T-cell (primary cell): Measurements from ENCODE around the gene COL8A1. TPM values are rescaled to one million over a fixed set of nuclear protein-coding genes. Genes with fewer than 3 reads are reported as not detected.

Source experiments
- ATAC-seq, 4 experiments: fragments of 200-7000 bp in 3 of 4; fragments of 150-1000 bp in 1 of 4; cut with Tn5 transposase; replicated peaks in 1 of 4; 1 replicate in 3 of 4; 2 replicates in 1 of 4; pipeline ENCODE4 v1.10.0; 2021; ENCODE audit warnings: moderate library complexity in 3 of 4, mild to moderate bottlenecking in 2 of 4, moderate number of reproducible peaks in 1 of 4
- CTCF ChIA-PET, 2 donors: fragments of 300-600 bp; sonication (Branson Sonifier 250); formaldehyde crosslinking; loops; one replicate each; lab custom pipeline; 2022; ENCODE audit warnings: antibody characterized with exemption in 2 of 2; lab: Charles Lee
- POLR2A ChIA-PET, 2 donors: fragments of 300-600 bp; sonication (Branson Sonifier 250); formaldehyde crosslinking; loops; one replicate each; lab custom pipeline; 2022; ENCODE audit warnings: antibody characterized with exemption in 2 of 2; lab: Charles Lee
- DNase-seq, 35 experiments: peaks; one replicate each; pipeline versions ENCODE4 v3.0.0 to v3.0.0-alpha.2; 2013 to 2023
- H3K27ac ChIP-seq: one replicate; pipeline ENCODE4 v1.5.1; 2013; ENCODE audit warnings: low read length
- H3K27me3 ChIP-seq, 2 experiments: replicated peaks in 1 of 2; 1 replicate in 1 of 2; 2 replicates in 1 of 2; pipeline versions ENCODE4 v1.6.1 to v1.7.0; 2013; ENCODE audit warnings: low read length in 1 of 2, mixed read lengths in 1 of 2; ENCODE audit not compliant: control insufficient read depth in 2 of 2, insufficient read depth in 2 of 2; ENCODE audit errors: extremely low read depth in 1 of 2
- H3K36me3 ChIP-seq, 2 donors: 1 replicate in 1 of 2; 2 replicates in 1 of 2; pipeline versions ENCODE4 v1.6.1 to v1.7.0; 2013; ENCODE audit warnings: low read length in 1 of 2; ENCODE audit not compliant: control insufficient read depth in 2 of 2, insufficient read depth in 1 of 2; ENCODE audit errors: extremely low read depth in 1 of 2
- H3K4me1 ChIP-seq, 2 experiments: 1 replicate in 1 of 2; 2 replicates in 1 of 2; pipeline versions ENCODE4 v1.6.1 to v1.7.0; 2013; ENCODE audit warnings: low read length in 2 of 2, mixed read lengths in 1 of 2; ENCODE audit not compliant: insufficient read depth in 2 of 2, control insufficient read depth in 1 of 2; ENCODE audit errors: extremely low read depth in 1 of 2
- H3K4me3 ChIP-seq, 2 donors: 1 replicate in 1 of 2; 2 replicates in 1 of 2; pipeline versions ENCODE4 v1.5.1 to v1.7.0; 2013; ENCODE audit warnings: mild to moderate bottlenecking in 2 of 2, low read length in 1 of 2, moderate library complexity in 1 of 2; ENCODE audit not compliant: control insufficient read depth in 1 of 2; ENCODE audit errors: extremely low read depth in 1 of 2
- H3K9me3 ChIP-seq: 2 replicates; pipeline ENCODE4 v1.7.0; 2013
- H3K27ac Mint-ChIP-seq, 2 donors: one replicate each; pipeline ENCODE4 v1.8.0; 2020 to 2021; ENCODE audit warnings: mild to moderate bottlenecking in 2 of 2, mixed read lengths in 2 of 2
- H3K27me3 Mint-ChIP-seq, 2 donors: one replicate each; pipeline ENCODE4 v1.8.0; 2021 to 2022; ENCODE audit warnings: mixed read lengths in 2 of 2
- H3K36me3 Mint-ChIP-seq: one replicate; pipeline ENCODE4 v1.8.0; 2021; ENCODE audit warnings: mixed read lengths
- H3K4me1 Mint-ChIP-seq, 3 donors: one replicate each; pipeline ENCODE4 v1.8.0; 2020 to 2022; ENCODE audit warnings: mixed read lengths in 3 of 3, mild to moderate bottlenecking in 1 of 3
- H3K4me3 Mint-ChIP-seq, 3 donors: one replicate each; pipeline ENCODE4 v1.8.0; 2020 to 2022; ENCODE audit warnings: mild to moderate bottlenecking in 3 of 3, mixed read lengths in 3 of 3, moderate library complexity in 3 of 3
- H3K9me3 Mint-ChIP-seq, 3 donors: one replicate each; pipeline ENCODE4 v1.8.0; 2020 to 2022; ENCODE audit warnings: mixed read lengths in 3 of 3
- WGBS: methylation state at CpG from one replicate; pipeline ENCODE4 v1.1.5; 2013; ENCODE audit warnings: missing lambda C conversion rate; ENCODE audit not compliant: insufficient coverage; 5-methylcytosine and 5-hydroxymethylcytosine counted together
- total RNA-seq, 35 experiments: library from RNA in 6 of 35; stranded (reverse) in 6 of 35; fragments of 120-200 nt in 1 of 35; gene quantifications; one replicate each; pipeline versions ENCODE4 v1.2.1 to v1.2.4 and lab custom pipeline; 2013 to 2026

Gene COL8A1
- total RNA-seq, 5 donors from 2014 or later (not counting 1 experiment from before 2014, with no cell fraction given): 0.12 to 0.36 (median 0.15) TPM

DNA sequence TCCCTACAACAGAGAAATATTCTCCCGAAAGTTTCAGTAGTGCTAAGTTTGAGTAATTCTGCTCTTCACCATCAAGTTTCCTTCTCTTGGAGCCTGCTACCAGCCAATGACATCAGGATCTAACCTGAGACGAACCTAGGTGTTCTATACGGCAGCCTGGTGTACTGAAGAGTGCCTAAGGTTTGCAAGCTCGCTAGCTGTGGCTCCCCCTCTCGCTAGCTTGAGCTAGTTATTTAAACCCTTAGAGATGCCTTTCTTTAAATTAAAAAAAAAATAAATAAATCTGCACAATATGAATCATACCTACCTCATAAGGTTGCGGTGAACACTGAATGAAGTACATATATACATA, 1.4 kb upstream of the COL8A1 start:
- ChIA-PET POLR2A (interaction anchor here in 1 of 2 donors (0.6 kb wide), 1 partner anchor 42 kb away, joined by 6 read pairs; no protein-coding TSS in a partner anchor), CTCF (no interaction called here)
- H3K27ac Mint-ChIP-seq: no peak overlapping the region
- peaks cover 51 to 70% of the 10 kb centered on the region in 2 donors for H3K27me3 Mint-ChIP-seq
- no peak overlapping the region for H3K27ac ChIP-seq
- no peaks in the 10 kb centered on the region for H3K9me3 ChIP-seq
- peak overlapping the region in 1 of 3 donors; percentile 68 for H3K4me3 Mint-ChIP-seq
- H3K4me3 ChIP-seq: no peak overlapping the region
- no peaks in the 10 kb centered on the region for H3K36me3 Mint-ChIP-seq
- H3K36me3 ChIP-seq: no peaks in the 10 kb centered on the region
- H3K4me1 ChIP-seq: no peaks in the 10 kb centered on the region
- no peak for DNase-seq
- H3K4me1 Mint-ChIP-seq: peaks cover 15 to 19% (median 19%) of the 10 kb centered on the region in 3 donors
- H3K27me3 ChIP-seq: peaks cover 10 to 17% of the 10 kb centered on the region in 2 experiments
- WGBS: 18% methylated on average over 2 of the region's 6 CpGs
- ATAC-seq: no peak
- no peaks in the 10 kb centered on the region for H3K9me3 Mint-ChIP-seq

- no peak overlapping the region for H3K27ac ChIP-seq
- no peaks in the 10 kb centered on the region for H3K4me1 ChIP-seq
- 4% methylated on average over 12 of the region's 22 CpGs for WGBS
- Mint-ChIP-seq H3K27me3 (peaks cover 48 to 65% of the 10 kb centered on the region in 2 donors), H3K27ac (no peak overlapping the region), H3K9me3 (no peaks in the 10 kb centered on the region), H3K4me3 (peak overlapping the region; percentile 32 to 68 (median 52)), H3K36me3 (no peaks in the 10 kb centered on the region), H3K4me1 (peaks cover 15 to 19% (median 19%) of the 10 kb centered on the region in 3 donors)
- no peaks in the 10 kb centered on the region for H3K36me3 ChIP-seq
- no peak overlapping the region for H3K4me3 ChIP-seq
- ChIA-PET POLR2A (interaction anchor here in 1 of 2 donors (0.6 kb wide), 1 partner anchor 41 kb away, joined by 6 read pairs; no protein-coding TSS in a partner anchor), CTCF (interaction anchor here in 1 of 2 donors (0.5 to 0.6 kb wide), 2 partner anchors 17 to 116 kb away, joined by 3 to 4 read pairs; no protein-coding TSS in a partner anchor)
- DNase-seq: no peak
- peaks cover 10 to 17% of the 10 kb centered on the region in 2 experiments for H3K27me3 ChIP-seq
- H3K9me3 ChIP-seq: no peaks in the 10 kb centered on the region
- no peak for ATAC-seq
Measured at GRCh38 chr3:99637368-99638111, 854 bp upstream of the COL8A1 start.

- Histone ChIP-seq H3K27me3 (peaks cover 10 to 17% of the 10 kb centered on the region in 2 experiments), H3K9me3 (no peaks in the 10 kb centered on the region), H3K4me1 (no peaks in the 10 kb centered on the region), H3K36me3 (no peaks in the 10 kb centered on the region), H3K4me3 (no peak overlapping the region), H3K27ac (no peak overlapping the region)
- no CpG with 5 or more reads among the region's 1 CpG for WGBS
- Mint-ChIP-seq H3K27me3 (peaks cover 43 to 66% of the 10 kb centered on the region in 2 donors), H3K4me3 (no peak overlapping the region), H3K36me3 (no peaks in the 10 kb centered on the region), H3K9me3 (no peaks in the 10 kb centered on the region), H3K4me1 (peaks cover 15 to 19% (median 19%) of the 10 kb centered on the region in 3 donors), H3K27ac (no peak overlapping the region)
- POLR2A ChIA-PET: no interaction called here
- DNase-seq (no peak), ATAC-seq (no peak)
- CTCF ChIA-PET: no interaction called here
Measured at GRCh38 chr3:99639579-99639978, 1.2 kb downstream of the COL8A1 start.

DNA sequence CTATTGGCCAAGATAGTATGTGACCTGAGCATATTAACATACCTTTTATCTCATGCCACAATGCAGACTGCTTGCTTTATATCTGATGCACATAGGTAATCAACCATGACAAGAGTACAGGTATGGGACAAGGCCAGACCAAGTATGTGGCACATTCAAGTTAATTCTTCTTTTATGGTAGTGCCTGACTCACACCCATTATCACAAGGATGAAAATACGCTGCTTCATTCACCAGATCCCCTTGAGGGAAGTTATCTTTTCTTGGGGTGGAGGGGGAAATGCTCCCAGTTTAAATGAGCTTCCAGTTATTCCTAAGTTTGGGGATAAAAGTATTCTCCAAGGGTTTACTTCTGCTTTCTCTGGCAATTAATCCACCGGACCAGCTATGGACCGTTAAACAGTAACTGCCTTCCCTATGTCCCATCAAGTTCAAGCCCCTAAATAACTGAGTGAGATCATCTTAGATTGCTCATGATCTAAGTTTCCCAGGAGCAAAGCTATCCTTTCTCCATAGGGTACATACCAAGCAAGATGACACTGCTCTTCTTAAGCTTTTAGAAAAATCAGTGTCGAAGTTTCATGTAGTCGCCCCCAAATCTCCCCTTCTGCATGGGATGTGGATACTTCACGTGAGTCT, 1.9 kb downstream of the COL8A1 start:
- H3K27me3 ChIP-seq: peaks cover 7 to 17% of the 10 kb centered on the region in 2 experiments
- Mint-ChIP-seq H3K9me3 (no peaks in the 10 kb centered on the region), H3K36me3 (no peaks in the 10 kb centered on the region), H3K27ac (no peak overlapping the region), H3K4me3 (no peak overlapping the region), H3K4me1 (peaks cover 15 to 19% (median 19%) of the 10 kb centered on the region in 3 donors), H3K27me3 (peaks cover 36 to 59% of the 10 kb centered on the region in 2 donors)
- DNase-seq (no peak), ATAC-seq (no peak)
- no peak overlapping the region for H3K4me3 ChIP-seq
- CTCF ChIA-PET: no interaction called here
- H3K4me1 ChIP-seq: no peaks in the 10 kb centered on the region
- no peaks in the 10 kb centered on the region for H3K9me3 ChIP-seq
- 76% methylated on average over 2 of the region's 6 CpGs for WGBS
- no peak overlapping the region for H3K27ac ChIP-seq
- POLR2A ChIA-PET: no interaction called here
- no peaks in the 10 kb centered on the region for H3K36me3 ChIP-seq

DNA sequence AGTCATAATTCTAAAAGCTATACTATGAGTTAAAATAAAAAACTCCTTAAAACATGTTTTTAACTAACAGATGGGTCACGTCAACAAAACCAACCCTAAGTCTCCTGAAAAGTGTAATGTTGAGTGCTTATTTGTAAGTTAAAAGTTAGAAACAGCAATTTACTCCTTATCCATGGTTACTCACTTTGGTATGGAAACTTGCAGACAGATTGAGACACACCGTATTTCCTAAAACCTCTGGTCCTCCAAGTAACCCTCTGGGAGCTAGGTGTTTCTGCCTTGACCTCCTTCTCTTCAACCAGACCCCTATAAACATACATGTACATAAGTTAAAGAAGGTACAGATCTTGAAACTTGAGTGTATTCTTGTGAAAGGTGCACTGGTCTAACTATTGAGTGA, 3.1 kb downstream of the COL8A1 start:
- Mint-ChIP-seq H3K27ac (no peak overlapping the region), H3K27me3 (peaks cover 29 to 51% of the 10 kb centered on the region in 2 donors), H3K36me3 (no peaks in the 10 kb centered on the region), H3K4me1 (peaks cover 15 to 19% (median 19%) of the 10 kb centered on the region in 3 donors), H3K9me3 (no peaks in the 10 kb centered on the region), H3K4me3 (no peak overlapping the region)
- Histone ChIP-seq H3K9me3 (no peaks in the 10 kb centered on the region), H3K27ac (no peak overlapping the region), H3K27me3 (peaks cover 4 to 17% of the 10 kb centered on the region in 2 experiments), H3K36me3 (no peaks in the 10 kb centered on the region), H3K4me3 (no peak overlapping the region), H3K4me1 (no peaks in the 10 kb centered on the region)
- ChIA-PET POLR2A (no interaction called here), CTCF (no interaction called here)
- ATAC-seq (no peak), DNase-seq (no peak)
- no CpG with 5 or more reads among the region's 2 CpGs for WGBS

- H3K4me3 ChIP-seq: no peak overlapping the region
- CTCF ChIA-PET: no interaction called here
- DNase-seq (no peak), ATAC-seq (no peak)
- WGBS: no CpG with 5 or more reads among the region's 1 CpG
- H3K4me1 Mint-ChIP-seq: peaks cover 12 to 19% (median 15%) of the 10 kb centered on the region in 3 donors
- no peak overlapping the region for H3K27ac ChIP-seq
- no peaks in the 10 kb centered on the region for H3K9me3 Mint-ChIP-seq
- H3K27me3 Mint-ChIP-seq: peaks cover 25 to 46% of the 10 kb centered on the region in 2 donors
- POLR2A ChIA-PET: no interaction called here
- H3K27ac Mint-ChIP-seq: no peak overlapping the region
- H3K9me3 ChIP-seq: no peaks in the 10 kb centered on the region
- H3K4me3 Mint-ChIP-seq: no peak overlapping the region
- no peaks in the 10 kb centered on the region for H3K4me1 ChIP-seq
- H3K27me3 ChIP-seq: peaks cover 4 to 13% of the 10 kb centered on the region in 2 experiments
- H3K36me3 Mint-ChIP-seq: no peaks in the 10 kb centered on the region
- H3K36me3 ChIP-seq: no peaks in the 10 kb centered on the region
Measured at GRCh38 chr3:99641982-99642381, 3.6 kb downstream of the COL8A1 start.
